Measurements from ENCODE around the gene GOLGA6B.
"Not testable (repeated sequence)": the region's sequence is repeated elsewhere in the genome, so short reads cannot be mapped to it uniquely, and the experiment has no call there.

The GOLGA6B gene

DNA sequence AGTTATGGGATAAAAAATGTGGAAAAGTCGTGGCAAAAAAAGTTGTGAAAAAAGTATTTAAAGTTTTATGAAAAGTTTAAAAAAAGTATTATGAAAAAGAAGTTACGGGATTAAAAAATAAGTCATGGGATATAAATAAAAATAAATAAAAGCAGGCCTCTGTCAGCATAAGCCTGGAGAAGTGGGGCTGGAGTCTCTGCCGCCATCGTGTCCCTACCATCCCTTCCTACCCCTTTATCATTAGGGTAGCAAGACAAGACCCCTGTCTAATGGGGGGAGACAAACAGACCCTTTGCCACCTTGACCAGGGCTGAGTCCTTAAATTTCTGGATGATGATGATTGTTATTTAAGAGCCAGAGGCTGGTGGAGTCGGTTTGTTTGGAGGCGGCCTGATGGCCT, 15.3 kb downstream of the GOLGA6B start:
- DNase-seq = not testable (repeated sequence)

DNA sequence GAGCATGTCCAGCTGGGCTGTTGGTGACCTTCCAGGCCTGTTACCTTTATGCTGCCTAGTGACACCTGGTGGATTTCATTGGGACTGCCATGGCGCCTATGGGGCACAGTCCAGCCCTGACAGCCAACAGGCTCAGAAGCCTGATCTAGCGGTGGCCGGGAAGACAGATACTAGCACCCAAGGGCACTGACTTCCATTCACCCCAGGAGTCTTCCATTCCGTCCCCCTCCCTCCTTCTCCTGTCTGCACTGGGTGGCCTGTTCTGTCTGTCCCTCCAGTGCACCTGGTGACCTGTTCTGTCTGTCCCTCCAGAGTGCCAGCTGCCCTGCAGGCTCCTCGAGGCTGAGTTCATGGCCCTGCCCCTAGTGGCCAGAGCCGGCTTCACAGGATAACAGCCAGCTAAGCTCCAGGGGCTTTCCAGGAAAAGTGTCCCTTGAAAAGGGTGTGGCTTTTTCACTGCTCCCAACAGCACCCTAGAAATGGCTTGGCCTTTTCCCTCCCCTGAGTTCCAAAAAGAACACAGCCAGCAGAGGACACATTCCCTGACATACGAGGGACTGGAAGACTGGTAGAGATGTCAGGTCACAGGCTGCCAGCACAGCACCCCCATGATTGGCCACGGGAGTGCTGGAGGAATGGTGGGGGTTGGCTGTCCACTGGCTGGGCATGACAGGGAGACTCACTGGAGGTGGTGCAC, 16.3 kb downstream of the GOLGA6B start:
- DNase-seq = peak; percentile 85

DNA sequence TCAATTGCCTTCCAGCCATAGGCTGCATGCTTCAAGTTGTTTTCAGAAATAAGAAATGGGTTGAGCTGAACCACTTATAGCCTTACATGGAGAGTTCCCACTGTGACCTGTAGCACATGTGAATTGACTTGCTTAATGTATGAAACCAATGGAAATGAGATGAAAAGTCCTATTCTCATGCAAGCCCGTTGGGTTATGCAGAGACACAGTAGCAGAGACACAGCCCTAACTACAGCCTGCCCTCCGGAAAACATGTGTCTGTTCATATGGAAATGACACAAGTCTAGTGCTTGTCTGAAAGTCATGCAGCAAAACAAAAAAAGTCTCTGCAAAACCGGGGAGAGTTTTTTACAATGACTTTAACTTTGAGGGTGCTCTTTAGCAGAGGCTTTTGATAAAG, 17.0 kb downstream of the GOLGA6B start:
- no peak for DNase-seq

DNA sequence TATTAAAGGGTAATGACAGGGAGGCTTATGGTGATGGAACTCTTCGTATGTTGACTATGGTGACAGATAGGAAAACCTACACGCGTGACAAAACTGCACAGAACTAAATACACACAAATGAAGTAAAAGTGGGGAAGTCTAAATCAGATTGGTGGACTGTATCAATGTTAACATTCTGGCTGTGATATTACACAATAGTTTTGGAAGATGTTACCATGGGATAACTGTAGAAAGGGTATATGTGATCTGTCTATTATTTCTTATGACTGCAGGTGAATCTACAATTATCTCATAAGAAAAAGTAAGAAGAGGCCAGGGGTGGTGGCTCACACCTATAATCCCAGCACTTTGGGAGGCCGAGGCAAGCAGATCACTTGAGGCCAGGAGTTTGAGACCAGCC, 22.3 kb downstream of the GOLGA6B start:
- no peak for DNase-seq

DNA sequence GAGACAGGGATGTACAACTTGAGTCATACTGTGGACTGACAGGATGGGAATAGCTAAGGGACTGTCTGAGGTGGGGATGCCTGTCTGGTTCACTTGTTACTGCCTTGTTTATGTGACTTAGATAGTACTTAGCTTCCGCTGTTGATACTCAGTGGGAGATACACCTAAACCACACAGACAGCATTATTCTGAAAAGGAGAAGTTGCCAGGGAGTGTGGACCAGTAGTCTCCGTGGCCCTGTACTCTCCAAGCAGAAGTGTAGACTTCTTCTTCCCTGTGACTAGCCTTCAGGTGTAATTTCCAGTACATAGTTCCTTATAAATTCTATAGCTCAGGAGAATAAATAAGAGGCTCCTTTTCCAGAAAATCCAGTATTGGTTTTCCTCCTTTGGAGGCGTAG, 26.4 kb downstream of the GOLGA6B start:
- no peak for DNase-seq

DNA sequence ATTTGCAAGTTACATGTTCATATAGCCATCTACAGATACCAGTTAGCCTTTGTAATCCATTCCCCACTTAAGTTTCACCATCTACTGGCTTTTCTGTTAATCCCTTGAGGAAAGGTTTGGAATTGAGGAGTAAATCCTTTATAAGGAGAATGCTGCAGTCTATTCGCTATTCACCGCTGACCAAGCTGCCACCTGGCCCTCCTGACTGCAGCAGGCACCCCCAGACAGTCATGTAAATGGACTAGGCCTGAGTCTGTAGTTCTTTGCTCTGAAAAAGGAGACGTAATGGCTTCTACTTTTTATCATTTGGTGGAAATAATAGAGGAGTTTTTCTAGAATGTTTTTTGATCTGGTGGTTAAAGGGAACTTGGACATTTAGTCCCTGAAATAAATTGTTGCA, 28.3 kb downstream of the GOLGA6B start:
- no peak for DNase-seq

DNA sequence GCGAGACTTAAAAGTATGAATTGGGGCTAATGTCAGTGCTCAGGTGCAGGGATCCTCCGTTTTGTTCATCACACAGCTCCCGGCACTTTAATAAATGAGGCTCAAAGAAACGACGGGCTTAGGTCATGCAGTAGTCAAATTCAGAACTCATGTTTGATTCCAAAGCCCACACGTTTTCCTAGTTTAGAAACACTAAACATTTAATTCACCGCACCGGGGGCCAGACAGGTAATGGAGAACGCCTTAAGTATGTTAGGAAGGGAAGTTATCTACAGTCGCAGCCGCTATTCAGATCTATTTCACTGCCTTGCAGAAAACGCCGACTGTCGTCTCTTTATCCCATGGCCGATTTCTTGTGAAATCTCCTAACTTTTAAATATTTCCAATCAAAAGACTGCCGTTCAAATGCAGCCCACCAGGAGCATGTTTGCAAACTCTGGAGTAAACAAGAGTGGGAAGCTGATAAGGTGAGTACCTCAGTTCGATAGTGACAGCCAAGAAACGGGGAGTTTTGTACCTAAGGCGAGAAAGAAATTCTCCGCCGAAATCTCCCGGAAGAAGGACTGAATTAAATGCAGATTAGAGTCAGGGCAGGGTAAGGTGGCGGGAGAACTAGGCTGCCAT, 30.9 kb downstream of the GOLGA6B start:
- no peak for DNase-seq

DNA sequence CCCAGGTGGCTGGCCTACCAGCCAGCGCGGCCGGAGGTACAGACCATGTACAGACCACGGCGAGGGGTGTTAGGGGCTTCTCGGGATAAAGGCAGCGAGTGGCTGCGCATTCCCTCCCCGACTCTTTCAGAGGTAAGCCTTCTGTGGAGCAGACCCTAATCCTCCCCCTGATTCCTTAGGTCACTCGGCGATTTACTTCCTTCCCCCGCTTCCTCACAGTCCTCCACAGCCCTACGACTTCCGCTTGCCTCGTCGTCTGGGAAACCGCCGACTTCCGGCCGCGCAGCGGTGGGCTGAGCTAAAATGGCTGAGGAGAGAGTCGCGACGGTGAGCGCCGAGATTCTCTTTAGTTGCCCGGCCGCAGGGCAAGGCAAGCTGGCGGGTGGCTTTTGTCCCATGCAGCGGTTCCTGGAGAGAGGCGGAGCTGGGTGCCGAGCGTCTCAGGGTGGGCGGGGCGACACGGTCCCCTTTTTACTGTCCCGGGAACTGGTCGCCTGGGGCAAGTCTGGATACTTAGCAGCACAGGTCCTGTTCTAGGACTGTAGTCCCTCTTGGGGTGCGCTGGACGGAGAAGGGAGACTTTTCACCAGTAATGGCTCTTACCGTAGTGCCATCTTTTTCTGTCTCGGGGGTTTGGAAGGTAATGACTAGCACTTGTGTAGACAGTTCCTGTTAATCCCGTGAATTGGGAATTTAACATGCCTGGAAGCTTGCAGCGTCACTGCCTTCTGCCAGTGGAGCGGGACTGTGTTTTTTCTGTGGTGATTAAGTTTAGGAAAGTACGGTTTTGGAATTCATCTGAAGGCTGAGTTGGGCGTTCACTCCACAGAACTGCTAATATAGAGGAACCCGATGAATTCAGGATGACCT, 31.7 kb downstream of the GOLGA6B start, which contains the start of the genes BBS4 and HIGD2B:
Gene BBS4 (plus strand): TSS at position 283 of the 870 bp plus-strand sequence. CDS start 21 bp downstream, at position 304.
Gene HIGD2B (minus strand): TSS at position 258 of the 870 bp plus-strand sequence. CDS start 9,808 bp downstream, outside the sequence.
- DNase-seq = peak; percentile 92

DNA sequence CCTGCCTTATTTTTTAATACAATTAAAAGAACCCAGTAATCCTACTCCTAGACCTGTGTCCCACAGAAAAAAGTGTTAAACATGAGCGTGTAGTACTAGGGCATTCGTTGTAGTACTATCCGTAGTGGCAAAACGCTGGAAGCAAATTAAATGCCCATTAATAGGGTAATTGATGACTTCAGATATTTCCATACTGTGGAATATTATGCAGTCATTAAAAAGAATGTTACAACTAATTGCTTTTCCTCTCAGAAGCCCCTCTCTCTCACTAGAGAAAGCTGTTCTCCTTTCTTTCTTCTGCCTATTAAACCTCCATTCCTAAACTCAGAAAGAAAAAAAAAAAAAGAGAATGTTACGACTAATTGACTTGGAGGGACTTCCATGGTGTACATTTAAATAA, 34.2 kb downstream of the GOLGA6B start:
- DNase-seq = no peak

DNA sequence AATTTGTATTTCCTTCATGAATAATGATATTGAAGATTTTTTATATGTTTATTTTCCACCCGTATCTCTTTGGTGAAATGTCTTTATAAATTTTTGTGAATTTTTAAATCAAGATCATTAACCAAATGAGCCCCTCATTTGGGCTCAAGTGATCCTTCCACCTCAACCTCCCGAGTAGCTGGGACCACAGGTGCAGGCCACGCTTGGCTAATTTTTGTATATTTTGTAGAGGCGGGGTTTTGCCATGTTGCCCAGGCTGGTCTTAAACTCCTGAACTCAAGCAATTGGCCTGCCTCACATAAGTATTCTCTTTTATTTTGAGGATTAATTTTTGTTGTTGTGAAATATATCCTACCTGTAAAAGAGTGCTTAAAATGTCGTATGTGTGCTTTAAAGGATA, 36.4 kb downstream of the GOLGA6B start:
- DNase-seq = no peak

DNA sequence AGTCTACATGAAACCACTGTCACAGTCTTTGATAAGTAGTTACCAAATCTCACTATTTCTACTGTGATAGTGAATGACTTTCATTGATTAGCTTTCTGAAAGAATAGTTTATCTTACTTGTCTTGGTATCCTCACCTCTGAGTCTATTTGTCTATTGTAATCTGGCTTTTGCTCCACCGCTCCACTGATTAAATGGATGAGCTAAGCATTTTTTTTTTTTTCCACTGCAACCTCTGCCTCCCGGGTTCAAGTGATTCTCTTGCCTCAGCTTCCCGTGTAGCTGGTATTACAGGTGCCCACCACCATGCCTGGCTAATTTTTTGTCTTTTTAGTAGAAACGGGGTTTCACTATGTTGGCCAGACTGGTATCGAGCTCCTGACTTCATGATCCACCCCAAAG, 44.4 kb downstream of the GOLGA6B start:
- no peak for DNase-seq

DNA sequence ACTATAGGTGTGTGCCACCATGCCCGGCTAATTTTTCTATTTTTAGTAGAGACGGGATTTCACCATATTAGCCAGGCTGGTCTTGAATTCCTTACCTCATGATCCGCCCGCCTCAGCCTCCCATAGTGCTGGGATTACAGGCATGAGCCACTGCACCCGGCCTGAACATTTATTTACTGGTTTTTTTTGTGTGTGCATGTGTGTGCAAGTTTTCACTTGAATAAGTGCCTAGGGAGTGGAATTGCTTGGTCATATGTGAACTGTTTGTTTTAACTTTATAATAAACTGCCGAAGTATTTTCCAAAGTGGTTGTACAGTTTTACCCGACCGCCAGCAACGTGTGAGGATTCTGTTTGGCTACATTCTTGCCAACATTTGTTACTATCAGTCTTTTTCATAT, 45.6 kb downstream of the GOLGA6B start:
- DNase-seq = no peak

DNA sequence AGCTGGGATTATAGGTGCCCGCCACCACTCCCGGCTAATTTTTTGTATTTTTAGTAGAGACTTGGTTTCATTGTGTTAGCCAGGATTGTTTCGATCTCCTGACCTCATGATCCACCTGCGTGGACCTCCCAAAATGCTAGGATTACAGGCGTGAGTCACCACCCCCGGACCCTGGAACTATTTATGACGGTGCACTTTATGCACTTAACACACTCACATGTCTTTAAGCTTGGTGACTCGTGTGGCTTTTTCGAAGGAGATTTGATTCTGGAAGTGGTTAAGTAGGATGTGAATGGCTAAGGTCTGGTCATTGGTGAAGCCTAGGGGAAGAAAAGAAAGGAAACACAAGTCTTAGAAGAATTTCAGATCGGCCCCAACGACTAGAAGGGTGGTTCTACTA, 51.8 kb downstream of the GOLGA6B start:
- DNase-seq = no peak

DNA sequence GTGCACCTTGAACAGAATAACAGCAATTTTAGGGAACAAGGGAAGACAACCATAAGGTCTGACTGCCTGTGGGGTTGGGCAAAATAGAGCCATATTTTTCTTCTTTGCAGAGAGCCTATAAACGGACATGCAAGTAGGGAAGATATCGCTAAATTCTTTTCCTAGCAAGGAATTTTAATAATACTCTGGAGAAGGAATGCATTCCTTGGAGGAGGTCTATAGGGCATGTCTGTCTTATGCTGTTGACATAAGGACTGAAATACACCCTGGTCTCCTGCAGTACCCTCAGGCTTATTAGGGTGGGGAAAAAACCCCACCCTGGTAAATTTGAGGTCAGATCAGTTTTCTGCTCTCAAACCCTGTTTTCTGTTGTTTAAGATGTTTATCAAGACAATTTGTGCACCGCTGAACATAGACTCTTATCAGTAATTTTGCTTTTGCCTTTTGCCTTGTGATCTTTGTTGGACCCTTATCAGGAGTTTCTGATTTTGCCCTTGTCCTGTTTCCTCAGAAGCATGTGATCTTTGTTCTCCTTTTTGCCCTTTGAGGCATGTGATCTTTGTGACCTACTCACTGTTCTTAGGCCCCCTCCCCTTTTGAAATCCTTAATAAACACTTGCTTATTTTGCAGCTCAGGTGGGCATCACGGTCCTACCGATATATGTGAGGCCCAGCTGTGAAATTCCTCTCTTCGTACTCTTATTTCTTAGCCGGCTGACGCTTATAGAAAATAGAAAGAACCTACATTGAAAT, 54.2 kb downstream of the GOLGA6B start:
- not testable (repeated sequence) for DNase-seq
